H9 (cell line): ENCODE measurements around the gene S100A7A. TPM values are rescaled to one million over a fixed set of nuclear protein-coding genes. Genes with fewer than 3 reads are reported as not detected.
"Not testable (repeated sequence)": the region's sequence is repeated elsewhere in the genome, so short reads cannot be mapped to it uniquely, and the experiment has no call there.

Source experiments
- DNase-seq: peaks from one replicate; pipeline ENCODE4 v3.0.0-alpha.2; 2017
- H2AFZ ChIP-seq: one replicate; pipeline ENCODE4 v1.6.1; 2013; ENCODE audit warnings: mild to moderate bottlenecking, low read length, control low read depth, moderate library complexity
- H2AK5ac ChIP-seq: 2 replicates; pipeline ENCODE4 v1.6.1; 2013; ENCODE audit warnings: low read length, control low read depth, mixed read lengths; ENCODE audit not compliant: insufficient read length
- H2BK120ac ChIP-seq: one replicate; pipeline ENCODE4 v1.6.1; 2013; ENCODE audit warnings: low read depth, mild to moderate bottlenecking, low read length, control low read depth, inconsistent platforms; ENCODE audit not compliant: poor library complexity, severe bottlenecking
- H2BK12ac ChIP-seq: 2 replicates; pipeline ENCODE4 v1.6.1; 2013; ENCODE audit warnings: low read length, control low read depth, mixed read lengths, low read depth; ENCODE audit not compliant: insufficient read length
- H2BK15ac ChIP-seq: 2 replicates; pipeline ENCODE4 v1.6.1; 2013; ENCODE audit warnings: low read depth, low read length, control low read depth
- H2BK20ac ChIP-seq: one replicate; pipeline ENCODE4 v1.6.1; 2013; ENCODE audit warnings: low read depth, mild to moderate bottlenecking, low read length, control low read depth, inconsistent platforms; ENCODE audit not compliant: poor library complexity, severe bottlenecking
- H2BK5ac ChIP-seq: 2 replicates; pipeline ENCODE4 v1.6.1; 2013; ENCODE audit warnings: low read length, control low read depth, mixed read lengths; ENCODE audit not compliant: insufficient read length
- H3K14ac ChIP-seq: 2 replicates; pipeline ENCODE4 v1.6.1; 2013; ENCODE audit warnings: low read length, control low read depth; ENCODE audit not compliant: insufficient read depth
- H3K18ac ChIP-seq: 2 replicates; pipeline ENCODE4 v1.6.1; 2013; ENCODE audit warnings: low read depth, mild to moderate bottlenecking, mixed read lengths, low read length, control low read depth; ENCODE audit not compliant: insufficient read length
- H3K23ac ChIP-seq: 2 replicates; pipeline ENCODE4 v1.6.1; 2013; ENCODE audit warnings: low read length, control low read depth, mixed read lengths, low read depth; ENCODE audit not compliant: insufficient read length
- H3K23me2 ChIP-seq: 2 replicates; pipeline ENCODE4 v1.6.1; 2013; ENCODE audit warnings: low read depth, mild to moderate bottlenecking, mixed read lengths, low read length, control low read depth; ENCODE audit not compliant: insufficient read length, poor library complexity, severe bottlenecking
- H3K27ac ChIP-seq: 2 replicates; pipeline ENCODE4 v1.5.1; 2013; ENCODE audit warnings: low read length, control low read depth, mixed read lengths, low read depth; ENCODE audit not compliant: insufficient read length
- H3K27me3 ChIP-seq: 2 replicates; pipeline ENCODE4 v1.6.1; 2013; ENCODE audit warnings: low read length, control low read depth, inconsistent platforms; ENCODE audit not compliant: insufficient read depth
- H3K4ac ChIP-seq: 2 replicates; pipeline ENCODE4 v1.6.1; 2013; ENCODE audit warnings: low read depth, mild to moderate bottlenecking, control low read depth, inconsistent platforms, low read length, moderate library complexity
- H3K4me1 ChIP-seq: 2 replicates; pipeline ENCODE4 v1.6.1; 2013; ENCODE audit warnings: low read length, control low read depth, inconsistent platforms; ENCODE audit not compliant: insufficient read depth
- H3K4me2 ChIP-seq: 2 replicates; pipeline ENCODE4 v1.6.1; 2013; ENCODE audit warnings: low read length, control low read depth, mixed read lengths; ENCODE audit not compliant: insufficient read length, insufficient read depth
- H3K56ac ChIP-seq: 2 replicates; pipeline ENCODE4 v1.6.1; 2013; ENCODE audit warnings: low read depth, mild to moderate bottlenecking, mixed read lengths, low read length, control low read depth; ENCODE audit not compliant: insufficient read length
- H3K79me1 ChIP-seq: 2 replicates; pipeline ENCODE4 v1.6.1; 2013; ENCODE audit warnings: low read depth, mild to moderate bottlenecking, moderate library complexity, low read length, control low read depth, inconsistent platforms; ENCODE audit not compliant: insufficient read depth, poor library complexity, severe bottlenecking
- H3K79me2 ChIP-seq: 2 replicates; pipeline ENCODE4 v1.6.1; 2013; ENCODE audit warnings: low read length, control low read depth, inconsistent platforms; ENCODE audit not compliant: insufficient read depth
- H3K9ac ChIP-seq: 2 replicates; pipeline ENCODE4 v1.6.1; 2013; ENCODE audit warnings: low read length, control low read depth, mixed read lengths; ENCODE audit not compliant: insufficient read length; ENCODE audit errors: extremely low read depth
- H3K9me3 ChIP-seq: one replicate; pipeline ENCODE4 v1.6.1; 2013; ENCODE audit warnings: low read depth, low read length, inconsistent platforms; ENCODE audit not compliant: control insufficient read depth
- H3T11ph ChIP-seq: one replicate; pipeline ENCODE4 v1.6.1; 2013; ENCODE audit warnings: mild to moderate bottlenecking, low read length, control low read depth, inconsistent platforms
- H4K20me1 ChIP-seq: one replicate; pipeline ENCODE4 v1.6.1; 2013; ENCODE audit not compliant: control insufficient read depth, insufficient read length, insufficient read depth
- H4K5ac ChIP-seq: 2 replicates; pipeline ENCODE4 v1.6.1; 2013; ENCODE audit warnings: low read depth, mild to moderate bottlenecking, mixed read lengths, low read length, control low read depth; ENCODE audit not compliant: insufficient read length
- H4K8ac ChIP-seq: replicated peaks from 2 replicates; pipeline ENCODE4 v1.6.1; 2013; ENCODE audit warnings: low read length, control low read depth, mixed read lengths, low read depth; ENCODE audit not compliant: insufficient read length
- H4K91ac ChIP-seq: 2 replicates; pipeline ENCODE4 v1.6.1; 2013; ENCODE audit warnings: low read depth, mild to moderate bottlenecking, moderate library complexity, mixed read lengths, low read length, control low read depth; ENCODE audit not compliant: insufficient read length
- H3K27ac Mint-ChIP-seq, 3 experiments: 2 replicates in 2 of 3; 3 replicates in 1 of 3; pipeline ENCODE4 v1.8.0; 2020 to 2021; ENCODE audit warnings: mixed read lengths in 3 of 3, mild to moderate bottlenecking in 1 of 3, moderate library complexity in 1 of 3
- H3K27me3 Mint-ChIP-seq: 2 replicates; pipeline ENCODE4 v1.8.0; 2021; ENCODE audit warnings: low read depth, mild to moderate bottlenecking, moderate library complexity, mixed read lengths
- H3K36me3 Mint-ChIP-seq, 3 experiments: 2 replicates in 2 of 3; 3 replicates in 1 of 3; pipeline ENCODE4 v1.8.0; 2020 to 2021; ENCODE audit warnings: low read depth in 3 of 3, mixed read lengths in 3 of 3; ENCODE audit not compliant: insufficient read depth in 1 of 3
- H3K4me1 Mint-ChIP-seq, 2 experiments: 2 replicates each; pipeline ENCODE4 v1.8.0; 2020; ENCODE audit warnings: mixed read lengths in 2 of 2
- H3K4me3 Mint-ChIP-seq, 2 experiments: 2 replicates in 1 of 2; 3 replicates in 1 of 2; pipeline ENCODE4 v1.8.0; 2020 to 2021; ENCODE audit warnings: mild to moderate bottlenecking in 2 of 2, mixed read lengths in 2 of 2, moderate library complexity in 1 of 2
- H3K9me3 Mint-ChIP-seq, 2 experiments: 2 replicates in 1 of 2; 3 replicates in 1 of 2; pipeline ENCODE4 v1.8.0; 2020; ENCODE audit warnings: mild to moderate bottlenecking in 2 of 2, mixed read lengths in 2 of 2, moderate library complexity in 1 of 2
- WGBS: extraction: QIAGEN DNeasy Blood & Tissue Kit; methylation state at CpG from one replicate; pipeline ENCODE4 v1.1.7; 2013; ENCODE audit warnings: missing lambda C conversion rate, low lambda C conversion rate, mixed read lengths; ENCODE audit not compliant: insufficient read length; ENCODE audit errors: extremely low coverage; 5-methylcytosine and 5-hydroxymethylcytosine counted together
- total RNA-seq: library from RNA; stranded (reverse); gene quantifications from 2 replicates; pipeline ENCODE4 v1.2.1, GENCODE V29; 2021

The S100A7A gene
- total RNA-seq, 1 experiment from 2014 or later: not detected

DNA sequence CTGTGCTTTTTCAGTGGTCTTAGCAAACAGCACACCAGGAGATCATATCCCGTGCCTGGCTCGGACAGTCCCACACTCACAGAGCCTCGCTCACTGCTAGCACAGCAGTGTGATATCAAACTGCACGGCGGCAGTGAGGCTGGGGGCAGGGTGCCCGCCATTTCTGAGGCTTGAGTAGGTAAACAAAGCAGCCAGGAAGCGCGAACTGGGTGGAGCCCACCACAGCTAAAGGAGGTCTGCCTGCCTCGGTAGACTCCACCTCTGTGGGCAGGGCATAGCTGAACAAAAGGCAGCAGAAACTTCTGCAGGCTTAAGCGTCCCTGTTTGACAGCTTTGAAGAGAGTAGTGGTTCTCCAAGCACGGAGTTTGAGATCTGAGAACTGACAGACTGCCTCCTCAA, 9.0 kb upstream of the S100A7A start:
- H3K23ac ChIP-seq, H2BK120ac ChIP-seq, H3K27ac ChIP-seq, H3K14ac ChIP-seq, H3T11ph ChIP-seq, H3K9me3 ChIP-seq, H4K91ac ChIP-seq, H4K5ac ChIP-seq, H2AK5ac ChIP-seq, H2BK5ac ChIP-seq, H3K79me1 ChIP-seq, H3K23me2 ChIP-seq, H3K56ac ChIP-seq, H3K4ac ChIP-seq, H3K36me3 Mint-ChIP-seq, H4K8ac ChIP-seq, H3K18ac ChIP-seq, H3K4me3 Mint-ChIP-seq, H3K9ac ChIP-seq, H2BK15ac ChIP-seq, H3K4me1 ChIP-seq, H3K27me3 ChIP-seq, H3K9me3 Mint-ChIP-seq, H3K4me2 ChIP-seq, H2BK12ac ChIP-seq, H4K20me1 ChIP-seq, H3K27ac Mint-ChIP-seq, H3K79me2 ChIP-seq, H2AFZ ChIP-seq, H2BK20ac ChIP-seq: not testable (repeated sequence)
- DNase-seq: peak; percentile 23
- peaks cover 1 to 18% of the 10 kb centered on the region in 2 experiments; a peak in 2 of 4 replicates for H3K4me1 Mint-ChIP-seq
- H3K27me3 Mint-ChIP-seq: peaks cover 60% of the 10 kb centered on the region
- WGBS: no CpG with 5 or more reads among the region's 11 CpGs

DNA sequence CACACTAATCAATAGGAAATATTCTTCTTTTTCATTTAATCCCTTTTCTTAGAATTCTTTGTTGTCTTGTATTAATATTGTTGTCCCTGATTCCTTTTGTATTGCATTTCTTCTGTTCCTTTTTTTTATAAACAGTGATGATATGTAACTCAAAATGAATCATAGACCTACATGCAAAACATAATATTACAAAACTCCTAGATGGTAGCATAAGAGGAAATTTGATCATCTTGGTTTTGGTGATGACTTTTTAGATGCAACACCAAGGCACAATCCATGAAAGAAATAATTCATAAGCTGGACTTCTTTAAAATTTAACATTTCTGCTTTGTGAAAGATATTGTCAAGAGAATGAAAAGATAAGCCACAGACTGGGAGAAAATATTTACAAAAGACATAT, 2.4 kb upstream of the S100A7A start:
- not testable (repeated sequence) for H3K18ac ChIP-seq, H3K4me1 Mint-ChIP-seq, H2AK5ac ChIP-seq, H4K8ac ChIP-seq, H3K4me1 ChIP-seq, H3K79me1 ChIP-seq, H4K91ac ChIP-seq, H3T11ph ChIP-seq, DNase-seq, H3K79me2 ChIP-seq, H2BK15ac ChIP-seq, H3K14ac ChIP-seq, H3K23me2 ChIP-seq, H3K27me3 ChIP-seq, H3K56ac ChIP-seq, H2BK5ac ChIP-seq, H3K36me3 Mint-ChIP-seq, H3K9ac ChIP-seq, H2BK20ac ChIP-seq, H2BK120ac ChIP-seq, H3K9me3 ChIP-seq, H3K23ac ChIP-seq, H3K4ac ChIP-seq, H4K5ac ChIP-seq, H2BK12ac ChIP-seq, H3K4me2 ChIP-seq, H3K9me3 Mint-ChIP-seq, H3K27ac ChIP-seq, H4K20me1 ChIP-seq, H3K4me3 Mint-ChIP-seq, H2AFZ ChIP-seq, H3K27ac Mint-ChIP-seq
- peaks cover 23% of the 10 kb centered on the region for H3K27me3 Mint-ChIP-seq
